HG03565 (cell line): ENCODE results near the gene UTF1.

Experiments
- ATAC-seq: cut with Tn5 transposase; IDR thresholded peaks from one replicate; pipeline ENCODE4 v1.9.1; 2021; ENCODE audit warnings: mild to moderate bottlenecking, moderate library complexity; ENCODE audit not compliant: unreplicated experiment

The UTF1 gene

DNA sequence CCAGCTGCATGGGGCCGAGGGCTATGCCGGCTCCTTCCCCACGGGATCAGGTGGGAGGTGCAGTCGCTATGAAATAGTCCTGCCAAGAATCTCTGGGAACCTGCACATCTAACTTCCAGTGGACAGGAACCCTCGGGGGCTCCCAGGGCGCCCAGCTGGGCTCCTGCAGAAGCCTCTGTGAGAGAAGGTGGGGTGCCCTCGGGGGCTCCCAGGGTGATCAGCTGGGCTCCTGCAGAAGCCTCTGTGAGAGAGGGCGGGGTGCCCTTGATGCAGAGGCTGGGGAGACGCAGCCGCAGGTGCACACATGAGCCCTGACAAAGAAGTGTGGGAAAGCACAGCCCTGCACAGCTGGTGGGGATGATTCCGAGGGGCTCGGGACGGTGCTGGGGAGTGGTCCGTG is 13.6 kb downstream of the UTF1 start:
- no peak for ATAC-seq

- no peak for ATAC-seq
Measured at GRCh38 chr10:133245439-133246235, 15.6 kb downstream of the UTF1 start.

DNA sequence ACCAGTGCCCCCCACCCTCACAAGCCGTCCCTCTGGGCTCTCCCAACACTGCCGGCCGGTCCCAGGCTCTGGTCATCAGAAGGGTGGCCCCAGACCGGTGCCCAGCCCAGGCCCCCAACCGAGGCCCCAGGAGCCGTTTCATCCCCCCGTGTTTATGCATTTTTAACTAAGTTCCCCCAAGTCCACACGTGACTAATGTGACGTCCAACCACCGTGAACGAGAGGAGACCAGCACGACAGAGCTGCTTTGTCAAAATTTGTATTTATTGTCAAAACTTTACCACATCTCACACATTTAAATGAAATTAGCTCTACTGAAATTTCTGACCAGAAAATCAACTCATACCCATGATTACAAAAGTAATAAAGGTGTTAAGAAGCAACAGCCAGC is 16.2 kb downstream of the UTF1 start:
- ATAC-seq, result no peak

DNA sequence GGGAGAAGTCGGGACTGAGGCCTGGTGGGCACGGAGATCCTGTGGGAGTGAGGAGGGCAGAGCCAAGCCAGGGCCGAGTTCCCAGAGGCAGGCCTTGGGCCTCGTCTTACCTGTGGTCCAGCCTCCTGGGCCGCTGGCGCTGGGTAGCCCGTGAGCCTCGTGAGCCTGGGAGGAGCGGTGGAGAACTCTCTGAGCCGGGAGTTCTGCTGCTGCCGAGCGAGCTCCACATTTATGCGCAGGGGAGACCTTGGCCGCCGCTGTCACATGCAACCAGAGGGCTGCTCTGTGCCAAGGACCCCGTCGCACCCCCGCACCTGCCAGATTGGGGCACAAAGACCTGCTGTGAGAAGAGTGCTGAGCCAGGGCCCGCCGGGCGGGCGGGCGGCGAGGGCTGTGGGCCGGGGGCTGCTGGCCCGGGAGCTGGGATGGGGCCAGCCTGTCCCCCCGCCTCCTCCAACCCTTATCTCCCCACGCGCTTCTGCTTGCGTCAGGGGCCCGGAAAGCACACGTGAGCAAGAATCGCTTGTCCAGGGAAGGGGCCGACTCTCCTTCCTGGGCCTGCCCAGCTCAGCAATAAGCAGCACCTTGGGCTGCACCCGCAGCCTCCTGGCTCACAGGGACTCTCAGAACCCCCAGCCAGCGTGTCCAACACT is 17.8 kb downstream of the UTF1 start:
- no peak for ATAC-seq

- no peak for ATAC-seq
Measured at GRCh38 chr10:133248334-133248715, 18.3 kb downstream of the UTF1 start.

DNA sequence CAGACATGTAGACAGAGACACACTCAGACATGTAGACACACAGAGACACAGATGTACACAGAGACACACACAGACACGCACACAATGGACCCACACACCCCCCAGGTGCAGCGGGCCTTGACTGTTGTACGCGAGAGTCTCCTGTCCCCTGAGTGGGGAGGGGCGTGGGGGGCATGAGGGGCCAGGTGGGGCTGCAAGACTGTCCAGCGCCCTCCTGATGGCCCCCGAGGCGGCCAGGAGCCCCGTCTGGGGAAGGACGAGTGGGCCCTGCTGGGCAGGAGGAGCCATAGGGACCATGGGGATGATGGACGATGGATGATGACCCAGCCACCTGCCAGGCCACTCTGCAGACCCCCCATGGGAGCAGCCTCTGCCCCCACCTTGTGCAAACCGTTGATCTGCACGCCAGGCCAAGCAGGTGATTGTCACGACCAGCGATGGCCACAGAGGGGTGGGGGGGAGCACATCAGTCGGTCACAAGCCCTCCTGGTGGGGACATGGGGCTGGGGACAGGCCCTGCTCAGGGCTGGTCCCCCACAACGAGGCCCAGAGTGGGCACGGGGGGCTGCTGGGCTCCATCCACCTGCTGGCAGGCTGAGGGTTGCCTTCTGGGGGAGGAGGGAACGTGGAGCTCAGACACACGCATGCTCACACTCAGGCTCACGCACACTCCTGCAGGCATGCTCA is 19.2 kb downstream of the UTF1 start:
- ATAC-seq, result no peak

DNA sequence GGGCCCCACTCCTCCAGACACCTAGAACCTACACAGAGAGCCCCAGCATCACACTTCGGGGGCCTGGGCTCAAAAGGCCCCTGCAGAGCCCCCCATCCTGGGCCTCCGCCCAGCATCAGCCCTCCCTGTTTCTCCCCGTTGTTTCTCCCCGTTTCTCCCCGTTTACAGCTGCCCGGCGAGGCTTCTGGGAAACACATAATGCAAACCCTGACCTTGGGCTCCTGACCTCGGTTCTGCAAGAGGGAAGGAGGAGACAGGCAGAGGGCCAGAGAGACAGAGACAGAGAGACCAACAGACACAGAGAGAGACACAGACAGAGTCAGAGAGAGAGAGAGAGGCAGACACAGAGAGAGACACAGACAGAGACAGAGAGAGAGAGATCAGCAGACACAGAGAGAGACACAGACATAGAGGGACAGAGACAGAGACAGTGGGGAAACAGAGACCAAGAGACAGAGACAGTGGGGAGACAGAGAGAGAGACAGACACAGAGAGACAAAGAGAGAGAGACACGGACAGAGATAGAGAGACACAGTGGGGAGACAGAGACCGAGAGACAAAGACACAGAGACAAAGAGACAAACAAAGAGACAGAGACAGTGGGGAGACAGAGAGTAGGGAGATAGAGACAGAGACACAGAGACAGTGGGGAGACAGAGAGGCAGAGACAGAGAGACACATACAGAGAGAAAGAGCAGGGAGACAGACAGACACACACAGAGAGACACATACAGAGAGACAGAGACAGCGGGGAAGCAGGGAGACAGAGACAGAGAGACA is 20.1 kb downstream of the UTF1 start:
- no peak for ATAC-seq

GRCh38 chr10:133251388-133252222 is 21.6 kb downstream of the UTF1 start:
- no peak for ATAC-seq

- ATAC-seq, result no peak
Measured at GRCh38 chr10:133252223-133252552, 22.2 kb downstream of the UTF1 start.

DNA sequence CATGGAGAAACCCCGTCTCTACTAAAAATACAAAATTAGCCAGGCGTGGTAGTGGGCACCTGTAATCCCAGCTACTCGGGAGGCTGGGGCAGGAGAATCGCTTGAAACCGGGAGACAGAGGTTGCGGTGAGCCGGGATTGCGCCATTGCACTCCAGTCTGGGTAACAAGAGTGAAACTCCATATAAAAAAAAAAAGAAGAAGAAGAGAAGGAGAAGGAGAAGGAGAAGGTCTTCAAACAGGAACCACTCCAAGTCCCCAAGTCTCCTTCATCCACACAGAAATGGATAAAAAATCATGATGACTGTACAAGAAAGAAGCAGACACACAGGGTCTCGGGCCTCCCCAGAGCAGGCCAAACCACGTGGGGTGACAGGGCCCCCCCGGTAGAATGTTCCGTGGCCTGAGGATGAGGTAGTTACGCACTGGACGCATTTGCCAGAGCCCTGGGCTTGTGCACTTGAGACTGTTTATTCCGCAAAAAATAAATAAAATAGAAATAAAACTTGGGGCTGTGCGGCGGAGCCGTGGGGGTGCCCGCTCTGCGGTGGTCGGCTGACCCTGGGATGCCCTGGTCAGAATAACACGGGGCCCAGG is 23.4 kb downstream of the UTF1 start:
- no peak for ATAC-seq

DNA sequence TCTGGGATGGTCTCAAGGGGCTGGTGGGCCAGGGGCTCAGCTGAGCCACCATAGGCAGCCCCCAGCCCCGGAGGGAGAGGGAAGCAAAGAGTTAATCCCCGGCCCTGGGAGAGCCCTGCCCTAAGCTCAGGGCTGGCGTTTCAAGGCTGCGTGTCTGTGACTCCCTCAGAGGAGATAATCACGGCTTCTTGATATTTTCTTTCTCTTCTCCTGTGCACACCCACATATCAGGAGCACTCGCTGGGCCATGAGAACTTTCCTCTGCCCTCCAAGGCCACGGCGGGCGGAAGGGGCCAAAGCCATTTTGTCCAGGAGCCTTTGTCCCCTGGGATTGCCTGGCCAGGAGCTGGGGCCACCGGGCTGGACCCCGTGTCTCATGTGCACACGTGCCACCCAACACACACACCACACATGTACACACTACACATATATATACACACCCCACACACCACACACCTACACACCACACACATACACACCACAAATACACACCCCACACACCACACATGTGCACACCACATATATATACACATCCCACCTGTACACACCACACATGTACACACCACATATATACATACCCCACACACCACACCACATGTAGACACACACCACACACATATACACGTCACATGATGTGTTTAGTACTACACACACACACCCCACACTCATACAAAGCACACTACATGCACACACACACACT is 24.6 kb downstream of the UTF1 start:
- ATAC-seq, result no peak

GRCh38 chr10:133255323-133255722 is 25.3 kb downstream of the UTF1 start:
- ATAC-seq, result no peak

GRCh38 chr10:133257489-133258065 is 27.6 kb downstream of the UTF1 start:
- ATAC-seq, result no peak

- ATAC-seq, result no peak
Measured at GRCh38 chr10:133258066-133258817, 28.2 kb downstream of the UTF1 start.

- no peak for ATAC-seq
Measured at GRCh38 chr10:133258818-133259601, 29.0 kb downstream of the UTF1 start.

- ATAC-seq, result no peak
Measured at GRCh38 chr10:133259602-133259989, 29.6 kb downstream of the UTF1 start.

- peak; percentile 37 for ATAC-seq
Measured at GRCh38 chr10:133260895-133261725, 31.1 kb downstream of the UTF1 start.
